Loucy (cell line): Measurements from ENCODE around the gene FBXL14.
A peak's percentile ranks its signal among the peaks of the same experiment; 100 is the strongest.

Experiments used
- H2AFZ ChIP-seq: fragments of 200-600 bp; sonication (generic); 2 replicates; pipeline ENCODE4 v1.6.0; 2016; ENCODE audit warnings: antibody characterized with exemption, mild to moderate bottlenecking, low read length, moderate library complexity
- H3F3A ChIP-seq: fragments of 200-600 bp; 2 replicates; pipeline ENCODE4 v1.6.0; 2016; ENCODE audit warnings: antibody characterized with exemption, low read depth, mild to moderate bottlenecking
- H3K27me3 ChIP-seq: fragments of 200-600 bp; sonication (generic); 2 replicates; pipeline ENCODE4 v1.6.1; 2014; ENCODE audit warnings: low read length, mild to moderate bottlenecking; ENCODE audit not compliant: insufficient read depth, poor library complexity, severe bottlenecking
- H3K36me3 ChIP-seq: fragments of 200-600 bp; sonication (generic); 2 replicates; pipeline ENCODE4 v1.6.1; 2016; ENCODE audit warnings: low read length; ENCODE audit not compliant: insufficient read depth
- H3K4me1 ChIP-seq: fragments of 200-600 bp; sonication (generic); 2 replicates; pipeline ENCODE4 v1.5.1; 2014; ENCODE audit warnings: low read length, mild to moderate bottlenecking; ENCODE audit not compliant: insufficient read depth, poor library complexity, severe bottlenecking
- H3K4me2 ChIP-seq: fragments of 200-600 bp; sonication (generic); 2 replicates; pipeline ENCODE4 v1.6.0; 2014; ENCODE audit warnings: antibody characterized with exemption, low read length, low read depth, mild to moderate bottlenecking; ENCODE audit not compliant: poor library complexity, severe bottlenecking
- H3K4me3 ChIP-seq: fragments of 200-600 bp; sonication (generic); 2 replicates; pipeline ENCODE4 v1.5.1; 2014; ENCODE audit warnings: low read length, mild to moderate bottlenecking, mixed read lengths; ENCODE audit not compliant: poor library complexity, severe bottlenecking
- H3K79me2 ChIP-seq: fragments of 200-600 bp; sonication (generic); 2 replicates; pipeline ENCODE4 v1.6.1; 2014; ENCODE audit warnings: low read length; ENCODE audit not compliant: insufficient read depth
- H3K9ac ChIP-seq: fragments of 200-600 bp; sonication (generic); 2 replicates; pipeline ENCODE4 v1.6.0; 2014; ENCODE audit warnings: mild to moderate bottlenecking, low read depth, low read length, moderate library complexity; ENCODE audit not compliant: poor library complexity, severe bottlenecking
- H3K9me2 ChIP-seq: fragments of 200-600 bp; sonication (generic); replicated peaks from 2 replicates; pipeline ENCODE4 v1.6.1; 2016; ENCODE audit warnings: low read depth, low read length, mixed read lengths
- H3K9me3 ChIP-seq: fragments of 200-600 bp; sonication (generic); 2 replicates; pipeline ENCODE4 v1.6.1; 2014; ENCODE audit warnings: mild to moderate bottlenecking, antibody characterized with exemption, low read length, low read depth; ENCODE audit not compliant: insufficient read depth
- H4K20me1 ChIP-seq: fragments of 200-600 bp; sonication (generic); 2 replicates; pipeline ENCODE4 v1.6.0; 2014; ENCODE audit warnings: antibody characterized with exemption, low read length, mild to moderate bottlenecking; ENCODE audit not compliant: insufficient read depth, poor library complexity, severe bottlenecking
- CTCF ChIP-seq: fragments of 200-600 bp; sonication (generic); conservative IDR thresholded peaks from 2 replicates; pipeline ENCODE4 v1.5.1; 2014; ENCODE audit warnings: mild to moderate bottlenecking, antibody characterized with exemption, low read length
- EZH2phosphoT487 ChIP-seq: fragments of 200-600 bp; IDR thresholded peaks from 2 replicates; pipeline ENCODE4 v1.6.1; 2018; ENCODE audit warnings: antibody characterized with exemption, mild to moderate bottlenecking, moderate library complexity, borderline replicate concordance

The FBXL14 gene

GRCh38 chr12:1532375-1533165, 61.8 kb downstream of the FBXL14 start:
- Histone ChIP-seq H3K9me2 (no peaks in the 10 kb centered on the region), H4K20me1 (no peaks in the 10 kb centered on the region), H2AFZ (peak overlapping the region; percentile 89; the same call in 1 of the 2 replicates), H3K9me3 (no peaks in the 10 kb centered on the region), H3K36me3 (no peaks in the 10 kb centered on the region), H3K4me3 (peak overlapping the region; percentile 79), H3K9ac (peak overlapping the region; percentile 67), H3K4me2 (peak overlapping the region; percentile 94), H3F3A (no peaks in the 10 kb centered on the region), H3K4me1 (peaks cover 41% of the 10 kb centered on the region), H3K27me3 (no peaks in the 10 kb centered on the region), H3K79me2 (no peaks in the 10 kb centered on the region)
- TF ChIP-seq EZH2phosphoT487 = no peak
- TF ChIP-seq CTCF = no peak

GRCh38 chr12:1531654-1532374, 62.6 kb downstream of the FBXL14 start:
- H3K9ac ChIP-seq = no peak overlapping the region
- no peaks in the 10 kb centered on the region for H3K27me3 ChIP-seq
- no peaks in the 10 kb centered on the region for H3K9me2 ChIP-seq
- no peak overlapping the region for H3K4me2 ChIP-seq
- no peaks in the 10 kb centered on the region for H3K9me3 ChIP-seq
- no peaks in the 10 kb centered on the region for H3K79me2 ChIP-seq
- no peak overlapping the region for H3K4me3 ChIP-seq
- no peaks in the 10 kb centered on the region for H3K36me3 ChIP-seq
- no peaks in the 10 kb centered on the region for H4K20me1 ChIP-seq
- peaks cover 41% of the 10 kb centered on the region for H3K4me1 ChIP-seq
- no peak for TF ChIP-seq CTCF
- TF ChIP-seq EZH2phosphoT487 = no peak
- H3F3A ChIP-seq = no peaks in the 10 kb centered on the region
- no peak overlapping the region for H2AFZ ChIP-seq

- Histone ChIP-seq H3K9ac (no peak overlapping the region), H3K27me3 (no peaks in the 10 kb centered on the region), H3K4me1 (peaks cover 41% of the 10 kb centered on the region), H3F3A (no peaks in the 10 kb centered on the region), H2AFZ (no peak overlapping the region), H3K79me2 (no peaks in the 10 kb centered on the region), H3K36me3 (no peaks in the 10 kb centered on the region), H3K9me2 (no peaks in the 10 kb centered on the region), H4K20me1 (no peaks in the 10 kb centered on the region), H3K4me3 (no peak overlapping the region), H3K9me3 (no peaks in the 10 kb centered on the region), H3K4me2 (no peak overlapping the region)
- TF ChIP-seq CTCF = no peak
- no peak for TF ChIP-seq EZH2phosphoT487
Measured at GRCh38 chr12:1531153-1531653, 63.2 kb downstream of the FBXL14 start.
